Uterus (tissue), 2 donors: Measurements from ENCODE around the gene NRXN3.

Experiments
- CTCF ChIP-seq, 4 experiments: fragments of 200-600 bp in 2 of 4; fragments of 450-650 bp in 2 of 4; sonication (generic) in 2 of 4; IDR thresholded peaks; one replicate each; pipeline ENCODE4 v1.5.1; 2016 to 2019; ENCODE audit warnings: antibody characterized with exemption in 4 of 4, mild to moderate bottlenecking in 2 of 4, moderate library complexity in 1 of 4
- POLR2A ChIP-seq, 2 donors: fragments of 450-650 bp; IDR thresholded peaks; one replicate each; pipeline ENCODE4 v1.6.1; 2016; ENCODE audit warnings: antibody characterized with exemption in 2 of 2, mild to moderate bottlenecking in 1 of 2, moderate library complexity in 1 of 2

GRCh38 chr14:78968265-78968664 is 798.1 kb downstream of the NRXN3 start:
- no peak for TF ChIP-seq CTCF (IDR thresholded peaks at IDR 0.05)
- TF ChIP-seq POLR2A (IDR thresholded peaks at IDR 0.05) = no peak
